AG04450 (cell line): ENCODE measurements around the gene C2orf76. TPM values are rescaled to one million over a fixed set of nuclear protein-coding genes. Genes with fewer than 3 reads are reported as not detected.

Source experiments
- CTCF ChIA-PET: fragments of 300-600, 350-600 bp; formaldehyde crosslinking; extraction: SDS; loops from one replicate; lab custom pipeline; 2022; ENCODE audit warnings: antibody characterized with exemption, inconsistent platforms; lab: Charles Lee
- POLR2A ChIA-PET: fragments of 350-600 bp; formaldehyde crosslinking; extraction: SDS; loops from one replicate; lab custom pipeline; 2021; ENCODE audit warnings: antibody characterized with exemption, inconsistent platforms; lab: Yijun Ruan, JAX
- DNase-seq: peaks from one replicate; pipeline ENCODE4 v3.0.0-alpha.2; 2011; ENCODE audit warnings: low read depth, low spot score
- H3K27ac ChIP-seq: one replicate; pipeline ENCODE4 v1.5.1; 2012; ENCODE audit warnings: low read depth, low read length, control low read depth
- H3K27me3 ChIP-seq: one replicate; pipeline ENCODE4 v1.6.0; 2012; ENCODE audit warnings: low read length; ENCODE audit not compliant: control insufficient read depth, insufficient read depth
- H3K4me3 ChIP-seq: 2 replicates; pipeline ENCODE4 v1.5.1; 2011; ENCODE audit warnings: mild to moderate bottlenecking, low read depth, low read length, control low read depth
- H3K9me3 ChIP-seq: 2 replicates; pipeline ENCODE4 v1.5.1; 2012; ENCODE audit warnings: low read length; ENCODE audit not compliant: control insufficient read depth, insufficient read depth
- polyA plus RNA-seq: library from polyadenylated mRNA; depleted of rRNA; stranded (reverse); fragments of >200 nt; gene quantifications from 2 replicates; pipeline ENCODE4 v1.2.3, GENCODE V29; 2011
- TF ChIP-seq, protein P1 (sequence below): IDR thresholded peaks from 2 replicates; pipeline ENCODE4 v1.5.1; 2011; ENCODE audit warnings: low read depth, low read length, control low read depth, inconsistent platforms

Gene C2orf76
- polyA plus RNA-seq, 1 experiment, result 26.5 TPM

DNA sequence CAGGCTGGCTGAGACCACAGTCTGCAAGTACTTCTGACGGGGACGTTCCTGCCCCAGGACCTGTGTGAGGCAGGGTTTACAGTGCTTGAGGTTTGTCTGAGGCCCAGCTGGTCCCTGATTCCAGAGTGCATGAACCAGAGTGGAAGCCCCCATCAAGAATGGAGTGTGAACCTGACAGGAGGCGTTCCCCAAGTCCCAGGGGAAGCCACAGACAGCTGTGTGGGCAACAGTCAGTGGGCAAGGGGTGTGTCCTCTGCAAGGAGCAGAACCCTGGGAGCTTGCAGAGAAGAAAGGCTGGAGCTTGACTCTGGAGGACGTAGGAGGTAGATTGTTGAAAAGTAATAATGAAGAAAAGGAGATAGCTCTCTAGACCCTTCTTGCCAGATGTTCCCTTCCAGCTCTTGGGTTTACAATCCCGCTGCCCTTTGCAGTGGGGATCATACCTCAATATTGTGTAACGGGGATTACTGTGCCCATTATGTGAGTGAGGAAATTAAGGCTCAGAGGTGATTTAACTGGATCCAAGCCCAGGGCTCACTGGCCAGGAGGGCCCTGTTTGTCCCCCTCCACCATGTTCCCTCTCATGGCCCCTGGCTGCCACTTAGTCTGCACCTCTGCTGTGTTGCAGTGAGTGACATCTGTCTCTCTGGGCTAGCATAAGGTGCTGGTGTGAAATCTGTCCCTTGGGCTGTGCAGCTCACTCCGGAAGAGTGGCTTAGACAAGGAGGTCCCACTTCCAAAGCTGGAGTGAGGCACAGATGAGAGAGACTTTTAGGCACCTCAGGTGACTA lies 6.3 kb upstream of the C2orf76 start:
- POLR2A ChIA-PET, result no interaction called here
- DNase-seq, result no peak
- CTCF ChIA-PET, result no interaction called here
- no peaks in the 10 kb centered on the region for H3K27me3 ChIP-seq
- TF ChIP-seq, protein P1, sequence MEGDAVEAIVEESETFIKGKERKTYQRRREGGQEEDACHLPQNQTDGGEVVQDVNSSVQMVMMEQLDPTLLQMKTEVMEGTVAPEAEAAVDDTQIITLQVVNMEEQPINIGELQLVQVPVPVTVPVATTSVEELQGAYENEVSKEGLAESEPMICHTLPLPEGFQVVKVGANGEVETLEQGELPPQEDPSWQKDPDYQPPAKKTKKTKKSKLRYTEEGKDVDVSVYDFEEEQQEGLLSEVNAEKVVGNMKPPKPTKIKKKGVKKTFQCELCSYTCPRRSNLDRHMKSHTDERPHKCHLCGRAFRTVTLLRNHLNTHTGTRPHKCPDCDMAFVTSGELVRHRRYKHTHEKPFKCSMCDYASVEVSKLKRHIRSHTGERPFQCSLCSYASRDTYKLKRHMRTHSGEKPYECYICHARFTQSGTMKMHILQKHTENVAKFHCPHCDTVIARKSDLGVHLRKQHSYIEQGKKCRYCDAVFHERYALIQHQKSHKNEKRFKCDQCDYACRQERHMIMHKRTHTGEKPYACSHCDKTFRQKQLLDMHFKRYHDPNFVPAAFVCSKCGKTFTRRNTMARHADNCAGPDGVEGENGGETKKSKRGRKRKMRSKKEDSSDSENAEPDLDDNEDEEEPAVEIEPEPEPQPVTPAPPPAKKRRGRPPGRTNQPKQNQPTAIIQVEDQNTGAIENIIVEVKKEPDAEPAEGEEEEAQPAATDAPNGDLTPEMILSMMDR, result no peak
- H3K9me3 ChIP-seq, result no peaks in the 10 kb centered on the region
- no peak overlapping the region for H3K27ac ChIP-seq
- H3K4me3 ChIP-seq, result no peak overlapping the region

DNA sequence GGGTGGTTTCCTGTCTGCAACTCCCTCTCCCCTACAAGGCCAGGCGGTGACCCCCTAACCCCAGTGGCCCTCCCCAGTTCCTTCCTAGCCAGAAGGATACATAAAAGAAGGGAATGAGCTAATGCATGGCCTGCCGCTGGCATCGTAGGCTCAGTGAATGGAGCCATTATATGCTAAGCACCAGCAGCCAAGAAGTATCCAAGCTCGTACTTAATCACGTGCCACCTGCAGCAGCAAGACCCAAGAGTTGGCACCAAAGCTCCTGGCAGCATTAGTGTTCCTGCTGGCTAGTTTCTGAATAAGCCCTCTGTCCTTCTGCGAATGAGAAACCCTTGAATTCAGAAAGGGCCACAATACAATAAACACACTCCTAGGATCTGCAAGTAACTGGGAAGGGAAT lies 4.5 kb upstream of the C2orf76 start:
- no peak for DNase-seq
- CTCF ChIA-PET, result interaction anchor here (1.0 kb wide), 1 partner anchor 105 kb away, joined by 3 read pairs; no protein-coding TSS in a partner anchor
- POLR2A ChIA-PET, result no interaction called here
- H3K9me3 ChIP-seq, result no peaks in the 10 kb centered on the region; the same call in 1 of the 2 replicates
- TF ChIP-seq, protein P1, result no peak
- no peak overlapping the region for H3K4me3 ChIP-seq
- H3K27me3 ChIP-seq, result no peaks in the 10 kb centered on the region
- H3K27ac ChIP-seq, result no peak overlapping the region

DNA sequence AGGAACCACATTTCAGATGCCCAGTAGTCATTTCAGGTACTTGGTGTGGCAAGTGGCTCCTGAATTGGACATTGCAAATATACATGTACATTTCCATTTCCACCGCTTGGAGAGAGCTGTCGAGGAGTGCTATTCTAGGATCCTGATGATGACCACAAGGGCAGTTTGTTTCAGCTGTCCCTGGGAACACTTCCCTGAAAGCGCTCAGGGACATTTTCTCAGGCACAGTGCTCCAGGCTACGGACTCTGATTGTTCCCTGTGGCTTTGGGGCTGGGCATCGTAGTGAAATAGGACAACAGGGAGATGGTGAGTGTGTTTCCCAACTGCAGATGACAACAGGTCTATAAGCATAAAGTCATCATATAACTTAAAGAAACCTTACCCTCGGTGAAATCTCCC lies 3.2 kb upstream of the C2orf76 start:
- no peaks in the 10 kb centered on the region for H3K27me3 ChIP-seq
- ChIA-PET CTCF (no interaction called here), POLR2A (no interaction called here)
- H3K27ac ChIP-seq, result no peak overlapping the region
- no peak for DNase-seq
- H3K4me3 ChIP-seq, result no peak overlapping the region
- H3K9me3 ChIP-seq, result no peaks in the 10 kb centered on the region; the same call in 1 of the 2 replicates
- TF ChIP-seq, protein P1, result no peak

DNA sequence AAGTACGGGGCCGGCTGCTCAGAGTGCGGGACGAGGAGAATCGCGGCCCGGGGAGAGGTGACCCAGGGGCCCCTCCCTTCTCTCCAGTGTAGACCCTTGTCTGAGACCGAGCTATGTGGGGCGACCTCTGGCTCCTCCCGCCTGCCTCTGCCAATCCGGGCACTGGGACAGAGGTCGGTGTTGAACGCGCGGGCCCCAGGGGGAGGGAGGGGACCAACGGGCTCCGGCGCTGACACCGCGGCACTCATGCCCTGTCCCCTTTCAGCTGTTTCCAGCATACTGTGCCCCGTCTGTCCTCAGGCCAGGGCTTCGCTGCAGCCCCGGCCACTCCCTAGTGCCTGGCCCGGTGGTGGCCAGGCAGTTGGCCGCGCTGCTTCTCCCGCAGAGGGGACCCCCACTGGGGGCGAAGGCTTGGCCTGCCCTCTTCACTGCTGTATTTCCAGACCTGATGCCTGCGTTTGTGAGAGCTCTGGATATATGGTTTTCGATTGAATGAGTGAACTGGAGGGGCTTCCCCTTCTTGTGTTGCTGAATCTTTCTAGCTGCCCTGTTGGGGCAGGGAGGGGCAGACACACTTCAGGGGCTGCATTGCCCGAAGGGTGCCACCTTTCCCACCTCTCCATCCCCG lies 952 bp upstream of the C2orf76 start:
- no peaks in the 10 kb centered on the region; the same call in 1 of the 2 replicates for H3K9me3 ChIP-seq
- ChIA-PET CTCF (no interaction called here), POLR2A (interaction anchor here (0.8 to 1.2 kb wide), 2 partner anchors 11 to 20 kb away, joined by 3 to 5 read pairs; no protein-coding TSS in a partner anchor)
- H3K27ac ChIP-seq, result no peak overlapping the region
- H3K27me3 ChIP-seq, result no peaks in the 10 kb centered on the region
- peak overlapping the region; percentile 97 for H3K4me3 ChIP-seq
- TF ChIP-seq, protein P1, result no peak
- DNase-seq, result no peak
